OCI-LY7 (cell line): Measurements from ENCODE around the gene ITGA5.

Source experiments
- CTCF ChIP-seq: fragments of 200-600 bp; sonication (generic); conservative IDR thresholded peaks from 2 replicates; pipeline ENCODE4 v1.5.1; 2014; ENCODE audit warnings: mild to moderate bottlenecking, antibody characterized with exemption, low read length, moderate library complexity, mixed read lengths
- EZH2phosphoT487 ChIP-seq: fragments of 200-600 bp; sonication (generic); IDR thresholded peaks from 2 replicates; pipeline ENCODE4 v1.6.1; 2018; ENCODE audit warnings: low read depth, borderline replicate concordance, mild to moderate bottlenecking, mixed run types, antibody characterized with exemption, low read length, moderate library complexity, mixed read lengths

GRCh38 chr12:54420766-54421144 is 1.7 kb upstream of the ITGA5 start:
- TF ChIP-seq CTCF: no peak
- TF ChIP-seq EZH2phosphoT487: no peak
